IMR-90 (cell line): ENCODE results near the gene APOC4. TPM values are rescaled to one million over a fixed set of nuclear protein-coding genes. Genes with fewer than 3 reads are reported as not detected.

Experiments
- ATAC-seq: fragments of 200-7000 bp; cut with Tn5 transposase; 2 replicates; pipeline ENCODE4 v1.9.1; 2020; ENCODE audit warnings: low read depth, mild to moderate bottlenecking, moderate library complexity
- BruUV-seq: library from RNA; stranded (reverse); fragments of 400-500 nt; replicated peaks from 2 replicates; lab custom pipeline; 2021; lab: Mats Ljungman, UMichigan
- CTCF ChIA-PET: fragments of 300-600 bp; formaldehyde crosslinking; extraction: SDS; loops from one replicate; lab custom pipeline; 2021; ENCODE audit warnings: antibody characterized with exemption; lab: Yijun Ruan, JAX
- POLR2A ChIA-PET: fragments of 300-600 bp; sonication (Branson Sonifier 250); formaldehyde crosslinking; loops from one replicate; lab custom pipeline; 2022; ENCODE audit warnings: antibody characterized with exemption; ENCODE audit not compliant: unreplicated experiment; lab: Charles Lee
- DNase-seq: peaks from one replicate; pipeline ENCODE4 v3.0.0; 2013
- H2AFZ ChIP-seq: replicated peaks from 2 replicates; pipeline ENCODE3; 2013; ENCODE audit warnings: low read length, mild to moderate bottlenecking; ENCODE audit not compliant: poor library complexity
- H2AK5ac ChIP-seq: 2 replicates; pipeline ENCODE4 v1.6.1; 2013; ENCODE audit warnings: low read depth, low read length, inconsistent platforms
- H2AK9ac ChIP-seq: replicated peaks from 2 replicates; pipeline ENCODE3; 2013; ENCODE audit warnings: mild to moderate bottlenecking, low read depth, low read length, moderate library complexity; ENCODE audit not compliant: poor library complexity
- H2BK120ac ChIP-seq: 2 replicates; pipeline ENCODE4 v1.6.1; 2013; ENCODE audit warnings: low read depth, low read length, inconsistent platforms
- H2BK15ac ChIP-seq: 3 replicates; pipeline ENCODE4 v1.6.1; 2013; ENCODE audit warnings: low read depth, low read length, inconsistent platforms
- H2BK20ac ChIP-seq: 2 replicates; pipeline ENCODE4 v1.6.1; 2013; ENCODE audit warnings: low read depth, mild to moderate bottlenecking, inconsistent platforms, low read length, moderate library complexity
- H2BK5ac ChIP-seq: 2 replicates; pipeline ENCODE4 v1.6.1; 2013; ENCODE audit warnings: mild to moderate bottlenecking, low read depth, low read length, inconsistent platforms; ENCODE audit not compliant: poor library complexity, severe bottlenecking
- H3K14ac ChIP-seq: replicated peaks from 2 replicates; pipeline ENCODE4 v1.6.1; 2013; ENCODE audit warnings: low read depth, low read length, inconsistent platforms
- H3K18ac ChIP-seq: 2 replicates; pipeline ENCODE4 v1.6.1; 2013; ENCODE audit warnings: low read depth, low read length, control low read depth
- H3K23ac ChIP-seq: 2 replicates; pipeline ENCODE4 v1.6.1; 2013; ENCODE audit warnings: low read depth, low read length, inconsistent platforms
- H3K27ac ChIP-seq: 2 replicates; pipeline ENCODE4 v1.5.1; 2013; ENCODE audit warnings: mild to moderate bottlenecking, control low read depth, low read length; ENCODE audit not compliant: insufficient read depth
- H3K27me3 ChIP-seq: 2 replicates; pipeline ENCODE4 v1.6.1; 2013; ENCODE audit warnings: low read length; ENCODE audit not compliant: control insufficient read depth, insufficient read depth
- H3K36me3 ChIP-seq: 2 replicates; pipeline ENCODE4 v1.6.1; 2013; ENCODE audit warnings: low read length, mixed read lengths; ENCODE audit not compliant: control insufficient read depth, insufficient read depth
- H3K4ac ChIP-seq: 2 replicates; pipeline ENCODE4 v1.6.1; 2013; ENCODE audit warnings: low read depth, low read length, inconsistent platforms
- H3K4me1 ChIP-seq: 2 replicates; pipeline ENCODE4 v1.6.1; 2013; ENCODE audit warnings: low read length, mixed read lengths; ENCODE audit not compliant: control insufficient read depth, insufficient read depth
- H3K4me2 ChIP-seq: 2 replicates; pipeline ENCODE4 v1.6.1; 2013; ENCODE audit warnings: low read depth, mild to moderate bottlenecking, control low read depth, low read length, moderate library complexity
- H3K4me3 ChIP-seq: 2 replicates; pipeline ENCODE4 v1.5.1; 2013; ENCODE audit warnings: low read depth, mild to moderate bottlenecking, control low read depth, low read length, moderate library complexity; ENCODE audit not compliant: insufficient read depth
- H3K56ac ChIP-seq: 2 replicates; pipeline ENCODE4 v1.6.1; 2013; ENCODE audit warnings: low read length, inconsistent platforms; ENCODE audit not compliant: insufficient read depth; ENCODE audit errors: extremely low read depth
- H3K79me1 ChIP-seq, 2 experiments: 2 replicates each; pipeline ENCODE4 v1.6.1; 2013; ENCODE audit warnings: low read length in 2 of 2, inconsistent platforms in 1 of 2, low read depth in 1 of 2
- H3K9ac ChIP-seq: 2 replicates; pipeline ENCODE4 v1.6.1; 2013; ENCODE audit warnings: low read depth, low read length, control low read depth
- H3K9me1 ChIP-seq: 2 replicates; pipeline ENCODE4 v1.6.1; 2013; ENCODE audit warnings: low read length, inconsistent platforms; ENCODE audit not compliant: insufficient read depth
- H3K9me3 ChIP-seq: 2 replicates; pipeline ENCODE4 v1.6.1; 2013; ENCODE audit warnings: low read length; ENCODE audit not compliant: control insufficient read depth, insufficient read depth
- H4K20me1 ChIP-seq: 2 replicates; pipeline ENCODE4 v1.6.1; 2013; ENCODE audit warnings: low read length, inconsistent platforms; ENCODE audit not compliant: insufficient read depth
- H4K5ac ChIP-seq: 2 replicates; pipeline ENCODE4 v1.6.1; 2013; ENCODE audit warnings: mild to moderate bottlenecking, low read depth, low read length, control low read depth
- H4K8ac ChIP-seq, 2 experiments: 2 replicates each; pipeline ENCODE4 v1.6.1; 2013; ENCODE audit warnings: low read depth in 2 of 2, low read length in 2 of 2, control low read depth in 1 of 2, inconsistent platforms in 1 of 2
- H4K91ac ChIP-seq: 2 replicates; pipeline ENCODE4 v1.6.1; 2013; ENCODE audit warnings: low read depth, low read length, inconsistent platforms; ENCODE audit not compliant: insufficient read depth
- BHLHE40 ChIP-seq: fragments of 150-350 bp; IDR thresholded peaks from 2 replicates; pipeline ENCODE4 v1.6.1; 2016; ENCODE audit warnings: mild to moderate bottlenecking, low read depth, low read length
- CEBPB ChIP-seq: IDR thresholded peaks from 2 replicates; pipeline ENCODE4 v1.6.1; 2012; ENCODE audit warnings: low read depth, low read length, improper control_type of control experiment
- CHD1 ChIP-seq: IDR thresholded peaks from 2 replicates; pipeline ENCODE4 v1.6.1; 2012; ENCODE audit warnings: low read depth, low read length, improper control_type of control experiment
- CTCF ChIP-seq: conservative IDR thresholded peaks from 2 replicates; pipeline ENCODE4 v1.5.1; 2012; ENCODE audit warnings: mild to moderate bottlenecking, low read depth, low read length, improper control_type of control experiment
- ELK1 ChIP-seq: fragments of 150-350 bp; IDR thresholded peaks from 2 replicates; pipeline ENCODE4 v1.6.1; 2016; ENCODE audit warnings: low read depth, mild to moderate bottlenecking, low read length, moderate library complexity, borderline replicate concordance
- MAFK ChIP-seq: IDR thresholded peaks from 2 replicates; pipeline ENCODE4 v1.6.1; 2012; ENCODE audit warnings: low read depth, low read length, improper control_type of control experiment
- MAZ ChIP-seq: IDR thresholded peaks from 2 replicates; pipeline ENCODE4 v1.6.1; 2012; ENCODE audit warnings: low read depth, mild to moderate bottlenecking, low read length, improper control_type of control experiment, moderate library complexity, borderline replicate concordance
- MXI1 ChIP-seq: IDR thresholded peaks from 2 replicates; pipeline ENCODE4 v1.6.1; 2012; ENCODE audit warnings: low read depth, mild to moderate bottlenecking, low read length, moderate library complexity, borderline replicate concordance
- NFE2L2 ChIP-seq: fragments of 150-350 bp; IDR thresholded peaks from 2 replicates; pipeline ENCODE4 v1.6.1; 2016; ENCODE audit warnings: low read depth, mild to moderate bottlenecking, low read length
- POLR2A ChIP-seq: IDR thresholded peaks from 2 replicates; pipeline ENCODE4 v1.6.1; 2012; ENCODE audit warnings: mild to moderate bottlenecking, low read depth, low read length
- RAD21 ChIP-seq: IDR thresholded peaks from 2 replicates; pipeline ENCODE4 v1.6.1; 2012; ENCODE audit warnings: low read length, improper control_type of control experiment
- RCOR1 ChIP-seq: IDR thresholded peaks from 2 replicates; pipeline ENCODE4 v1.6.1; 2012; ENCODE audit warnings: mild to moderate bottlenecking, low read length, improper control_type of control experiment; ENCODE audit not compliant: insufficient replicate concordance
- RFX5 ChIP-seq: IDR thresholded peaks from 2 replicates; pipeline ENCODE4 v1.8.0; 2012; ENCODE audit warnings: low read depth, mild to moderate bottlenecking, low read length, moderate library complexity
- USF2 ChIP-seq: fragments of 150-350 bp; IDR thresholded peaks from 2 replicates; pipeline ENCODE4 v1.6.1; 2017; ENCODE audit warnings: mild to moderate bottlenecking, antibody characterized with exemption, low read length, low read depth
- WGBS, 2 experiments: methylation state at CpG; one replicate each; pipeline versions ENCODE4 v1.1.5 to v1.1.7; 2013; ENCODE audit warnings: missing lambda C conversion rate in 2 of 2; ENCODE audit not compliant: insufficient read length in 1 of 2; ENCODE audit errors: extremely low coverage in 2 of 2; 5-methylcytosine and 5-hydroxymethylcytosine counted together
- dilution Hi-C: fragments of 300-500 bp; cut with HindIII; formaldehyde crosslinking; loops from one replicate; pipeline ENCODE4 v1.14.3; 2018; ENCODE audit warnings: low sequenced_read_pairs; ENCODE audit not compliant: unreplicated experiment
- in situ Hi-C: fragments of 300-500 bp; cut with MboI; formaldehyde crosslinking; loops from 3 replicates; pipeline ENCODE4 v1.14.3; 2019; ENCODE audit warnings: low sequenced_read_pairs, inconsistent platforms, mixed read lengths
- intact Hi-C: fragments of 100-400 bp; cut with micrococcal nuclease; formaldehyde crosslinking; loops from 2 replicates; pipeline ENCODE4 v1.10.0; 2022
- polyA plus RNA-seq, 3 experiments: library from polyadenylated mRNA; depleted of rRNA; stranded (reverse); fragments of >200 nt; gene quantifications; 2 replicates each; pipeline ENCODE4 v1.2.3, GENCODE V29; 2012; ENCODE audit warnings: low replicate concordance in 1 of 3
- total RNA-seq: library from RNA; depleted of rRNA; stranded (reverse); fragments of >200 nt; gene quantifications from 2 replicates; pipeline ENCODE4 v1.2.3, GENCODE V29; 2012

Gene APOC4
- total and polyA plus RNA-seq, 2 of the 4 experiments (the other 2 are of a cell fraction): not detected

- Histone ChIP-seq H3K4me1 (no peaks in the 10 kb centered on the region), H3K9ac (no peak overlapping the region), H3K9me1 (0 out of 2 replicates have a peak, but pooled peaks cover 2% of the 10 kb centered on the region), H2AK9ac (no peak overlapping the region), H3K4me2 (no peak overlapping the region), H3K4me3 (no peak overlapping the region), H2AFZ (no peak overlapping the region), H2BK120ac (no peak overlapping the region), H3K27ac (no peak overlapping the region), H3K18ac (no peak overlapping the region), H4K91ac (no peak overlapping the region), H2BK20ac (no peak overlapping the region), H3K79me1 (peaks cover 2 to 12% of the 10 kb centered on the region in 2 experiments; a peak in 2 of 4 replicates), H3K4ac (no peak overlapping the region), H2BK15ac (no peak overlapping the region), H3K9me3 (no peaks in the 10 kb centered on the region), H3K36me3 (peaks cover 2% of the 10 kb centered on the region; the same call in 1 of the 2 replicates), H2AK5ac (no peak overlapping the region), H3K14ac (no peak overlapping the region), H3K56ac (no peak overlapping the region), H2BK5ac (no peak overlapping the region), H4K8ac (no peak overlapping the region), H4K5ac (no peak overlapping the region), H3K27me3 (peaks cover 6% of the 10 kb centered on the region; the same call in 1 of the 2 replicates), H4K20me1 (no peaks in the 10 kb centered on the region), H3K23ac (no peak overlapping the region)
- ChIA-PET CTCF (no interaction called here), POLR2A (no interaction called here)
- no peak for TF ChIP-seq CEBPB
- TF ChIP-seq MXI1: no peak
- no peak for TF ChIP-seq POLR2A
- no peak for TF ChIP-seq RCOR1
- no peak for TF ChIP-seq MAFK
- no peak for TF ChIP-seq NFE2L2
- TF ChIP-seq MAZ: no peak
- no peak for TF ChIP-seq USF2
- TF ChIP-seq BHLHE40: no peak
- TF ChIP-seq ELK1: no peak
- TF ChIP-seq RAD21: no peak
- no peak for TF ChIP-seq CTCF
- no peak for TF ChIP-seq CHD1
- TF ChIP-seq RFX5: no peak
- WGBS, 2 experiments: 83% methylated on average over 2 of the region's 9 CpGs; no CpG with 5 or more reads in 1 of the 2 experiments
- no peak for ATAC-seq
- intact Hi-C loops (no loop called here), dilution Hi-C loops (no loop called here), in situ Hi-C loops (no loop called here)
- no peak for DNase-seq
- no TSS peak for BruUV-seq
Observed at GRCh38 chr19:44949550-44949949, 7.5 kb downstream of the APOC4 start.
